H54 (cell line): Measurements from ENCODE around the gene EPHB6.

Experiments used
- DNase-seq: peaks from one replicate; pipeline ENCODE4 v3.0.0; 2011; ENCODE audit warnings: low spot score, mixed read lengths; ENCODE audit not compliant: insufficient read length
- FAIRE-seq: peaks from 3 replicates; lab custom pipeline; 2011; peaks lifted over from hg19 to GRCh38; lab: Jason Lieb, UNC
- POLR2A ChIP-seq: IDR thresholded peaks from 2 replicates; pipeline ENCODE4 v1.6.1; 2011; ENCODE audit warnings: low read depth, mild to moderate bottlenecking, low read length

The EPHB6 gene

DNA sequence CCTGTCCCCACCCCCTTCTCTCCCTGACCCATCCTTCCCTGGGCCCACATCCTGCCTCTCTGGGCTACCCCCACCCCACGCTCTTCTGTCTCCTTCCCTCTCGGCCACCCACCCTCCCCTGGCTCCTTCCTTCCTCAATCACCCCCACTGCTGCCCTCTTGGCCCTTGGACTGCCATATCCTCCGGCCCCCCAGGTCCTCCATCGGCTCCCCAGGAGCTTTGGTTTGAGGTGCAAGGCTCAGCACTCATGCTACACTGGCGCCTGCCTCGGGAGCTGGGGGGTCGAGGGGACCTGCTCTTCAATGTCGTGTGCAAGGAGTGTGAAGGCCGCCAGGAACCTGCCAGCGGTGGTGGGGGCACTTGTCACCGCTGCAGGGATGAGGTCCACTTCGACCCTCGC is 10.9 kb downstream of the EPHB6 start:
- FAIRE-seq = no peak
- DNase-seq = no peak
- TF ChIP-seq POLR2A = no peak

DNA sequence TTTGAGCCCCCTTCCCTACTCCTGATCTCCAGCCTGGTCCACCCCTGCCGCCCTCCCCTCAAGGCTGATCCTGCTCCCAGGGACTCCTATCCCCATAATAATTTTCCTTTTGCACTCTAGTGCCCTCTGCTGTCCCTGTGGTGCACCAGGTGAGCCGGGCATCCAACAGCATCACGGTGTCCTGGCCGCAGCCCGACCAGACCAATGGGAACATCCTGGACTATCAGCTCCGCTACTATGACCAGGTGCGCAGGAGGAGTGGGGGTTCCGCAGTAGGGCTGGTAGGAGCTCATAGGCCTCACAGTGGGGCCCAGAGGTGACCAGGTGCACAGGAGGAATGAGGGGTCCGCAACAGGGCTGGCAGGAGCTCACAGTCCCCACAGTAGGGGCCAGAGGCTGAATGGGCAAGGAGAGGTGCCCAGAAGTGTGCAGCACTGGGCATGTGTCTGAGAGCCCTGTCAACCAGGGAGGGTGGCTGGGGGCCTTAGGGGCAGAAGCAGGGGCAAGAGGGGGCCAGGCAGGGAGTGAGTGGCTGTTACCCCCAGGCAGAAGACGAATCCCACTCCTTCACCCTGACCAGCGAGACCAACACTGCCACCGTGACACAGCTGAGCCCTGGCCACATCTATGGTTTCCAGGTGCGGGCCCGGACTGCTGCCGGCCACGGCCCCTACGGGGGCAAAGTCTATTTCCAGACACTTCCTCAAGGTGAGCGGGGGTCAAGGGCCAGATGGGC is 11.7 kb downstream of the EPHB6 start:
- DNase-seq (peak; percentile 24), FAIRE-seq (no peak)
- TF ChIP-seq POLR2A = no peak

DNA sequence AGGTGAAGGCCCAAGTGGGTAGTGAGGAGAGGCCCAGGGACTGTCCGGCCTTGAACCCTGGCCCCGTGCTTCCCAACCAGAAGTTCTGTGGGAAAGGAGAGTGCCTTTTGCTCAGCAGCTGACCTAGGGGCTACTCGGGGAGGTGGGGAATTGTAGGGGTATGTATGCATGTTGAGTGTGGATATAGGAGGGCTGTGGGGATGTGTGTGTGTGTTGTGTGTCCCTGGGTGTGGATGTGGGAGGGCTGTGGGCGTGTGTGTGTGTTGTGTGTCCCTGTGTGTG is 12.2 kb downstream of the EPHB6 start:
- no peak for DNase-seq
- no peak for TF ChIP-seq POLR2A
- no peak for FAIRE-seq

DNA sequence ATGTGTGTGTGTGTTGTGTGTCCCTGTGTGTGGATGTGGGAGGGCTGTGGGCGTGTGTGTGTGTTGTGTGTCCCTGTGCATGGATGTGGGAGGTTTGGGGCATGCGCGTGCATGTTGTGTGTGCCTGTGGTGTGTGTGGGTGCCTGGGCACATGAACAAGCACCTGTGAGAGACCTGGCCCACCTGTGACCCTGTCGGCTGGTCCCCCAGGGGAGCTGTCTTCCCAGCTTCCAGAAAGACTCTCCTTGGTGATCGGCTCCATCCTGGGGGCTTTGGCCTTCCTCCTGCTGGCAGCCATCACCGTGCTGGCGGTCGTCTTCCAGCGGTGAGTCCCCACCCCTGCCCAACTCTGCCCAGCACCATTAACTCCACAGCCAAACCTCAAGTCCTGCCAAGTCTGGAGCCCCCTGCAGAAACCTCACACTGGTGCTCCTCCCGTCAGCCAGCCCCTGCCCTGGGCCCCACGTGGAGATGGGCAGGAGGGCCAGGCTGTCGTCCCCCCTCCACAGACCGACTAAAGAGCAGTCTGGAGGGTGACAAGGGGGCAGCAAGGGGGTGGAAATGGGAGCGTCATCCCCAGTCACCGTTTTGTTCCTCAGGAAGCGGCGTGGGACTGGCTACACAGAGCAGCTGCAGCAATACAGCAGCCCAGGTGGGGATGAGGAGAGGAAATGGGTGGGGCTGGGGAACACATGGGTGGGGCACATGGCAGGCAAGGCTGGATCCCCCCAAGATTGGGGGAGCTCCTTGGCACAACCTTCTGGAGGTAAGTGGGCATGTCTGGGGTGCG is 12.7 kb downstream of the EPHB6 start:
- no peak for TF ChIP-seq POLR2A
- DNase-seq (no peak), FAIRE-seq (no peak)

DNA sequence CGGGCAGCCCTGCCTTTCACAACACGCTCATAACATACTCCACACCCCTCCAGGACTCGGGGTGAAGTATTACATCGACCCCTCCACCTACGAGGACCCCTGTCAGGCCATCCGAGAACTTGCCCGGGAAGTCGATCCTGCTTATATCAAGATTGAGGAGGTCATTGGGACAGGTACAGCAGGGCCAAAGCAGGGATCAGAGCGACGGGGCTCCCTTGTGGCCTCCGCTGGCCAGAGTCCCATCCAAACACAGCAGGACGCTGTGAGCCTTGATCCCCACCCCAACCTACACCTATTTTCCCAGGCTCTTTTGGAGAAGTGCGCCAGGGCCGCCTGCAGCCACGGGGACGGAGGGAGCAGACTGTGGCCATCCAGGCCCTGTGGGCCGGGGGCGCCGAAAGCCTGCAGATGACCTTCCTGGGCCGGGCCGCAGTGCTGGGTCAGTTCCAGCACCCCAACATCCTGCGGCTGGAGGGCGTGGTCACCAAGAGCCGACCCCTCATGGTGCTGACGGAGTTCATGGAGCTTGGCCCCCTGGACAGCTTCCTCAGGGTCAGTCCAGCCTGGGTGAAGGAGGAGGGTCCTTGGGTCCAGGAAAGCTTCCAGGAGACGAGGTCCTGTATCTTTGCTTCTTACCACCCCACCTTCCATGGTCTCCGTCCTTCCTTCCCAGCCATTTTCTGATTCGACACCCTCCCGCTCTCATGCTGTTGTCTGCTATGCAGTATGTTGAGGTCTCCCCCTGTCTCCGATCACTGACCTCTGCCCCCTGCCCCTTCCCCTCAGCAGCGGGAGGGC is 13.5 kb downstream of the EPHB6 start:
- FAIRE-seq (no peak), DNase-seq (no peak)
- no peak for TF ChIP-seq POLR2A

DNA sequence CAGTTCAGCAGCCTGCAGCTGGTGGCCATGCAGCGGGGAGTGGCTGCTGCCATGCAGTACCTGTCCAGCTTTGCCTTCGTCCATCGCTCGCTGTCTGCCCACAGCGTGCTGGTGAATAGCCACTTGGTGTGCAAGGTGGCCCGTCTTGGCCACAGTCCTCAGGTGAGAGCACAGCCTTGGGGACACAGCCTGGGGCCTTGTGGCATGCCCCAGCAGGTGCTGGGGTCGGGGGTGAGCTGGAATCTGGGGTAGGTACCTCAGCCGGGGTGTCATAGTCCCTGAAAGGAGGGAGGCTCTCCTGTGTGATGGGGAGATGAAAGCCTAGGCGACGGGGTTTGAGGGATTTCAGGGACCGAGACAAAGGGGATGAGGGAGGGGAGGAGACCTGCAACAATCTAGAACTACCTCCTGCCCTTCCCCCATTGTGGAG is 14.1 kb downstream of the EPHB6 start:
- FAIRE-seq = no peak
- no peak for TF ChIP-seq POLR2A

DNA sequence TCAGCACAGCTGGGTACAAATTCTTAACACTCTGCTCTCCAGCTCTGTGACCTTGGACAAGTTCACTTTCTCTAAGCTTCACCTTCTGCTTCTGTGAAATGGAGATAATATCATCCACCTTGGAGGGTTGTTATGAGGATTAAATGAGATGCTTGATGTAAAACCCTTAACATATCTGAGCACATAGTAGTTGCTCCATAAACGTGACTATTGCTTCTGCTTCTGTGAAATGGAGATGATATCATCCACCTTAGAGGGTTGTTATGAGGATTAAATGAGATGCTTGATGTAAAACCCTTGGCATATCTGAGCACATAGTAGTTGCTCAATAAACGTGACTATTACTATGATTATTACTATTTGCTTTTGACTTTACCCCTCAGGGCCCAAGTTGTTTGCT is 14.6 kb downstream of the EPHB6 start:
- FAIRE-seq (no peak), DNase-seq (no peak)
- no peak for TF ChIP-seq POLR2A

More for the DNA sequence above, 14.1 kb downstream of the EPHB6 start:
- no peak for DNase-seq

DNA sequence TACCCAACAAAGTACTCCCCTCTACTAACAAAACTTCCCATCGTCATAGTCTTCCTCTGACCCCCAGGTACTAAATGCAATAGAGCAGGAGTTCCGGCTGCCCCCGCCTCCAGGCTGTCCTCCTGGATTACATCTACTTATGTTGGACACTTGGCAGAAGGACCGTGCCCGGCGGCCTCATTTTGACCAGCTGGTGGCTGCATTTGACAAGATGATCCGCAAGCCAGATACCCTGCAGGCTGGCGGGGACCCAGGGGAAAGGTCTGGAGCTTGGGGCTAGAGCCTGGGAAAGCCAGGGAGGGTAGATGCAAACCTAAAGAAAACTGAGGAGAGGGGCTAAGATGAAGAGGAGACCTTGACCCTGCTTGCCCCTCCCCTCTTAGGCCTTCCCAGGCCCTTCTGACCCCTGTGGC is 15.3 kb downstream of the EPHB6 start:
- FAIRE-seq (no peak), DNase-seq (no peak)
- no peak for TF ChIP-seq POLR2A

DNA sequence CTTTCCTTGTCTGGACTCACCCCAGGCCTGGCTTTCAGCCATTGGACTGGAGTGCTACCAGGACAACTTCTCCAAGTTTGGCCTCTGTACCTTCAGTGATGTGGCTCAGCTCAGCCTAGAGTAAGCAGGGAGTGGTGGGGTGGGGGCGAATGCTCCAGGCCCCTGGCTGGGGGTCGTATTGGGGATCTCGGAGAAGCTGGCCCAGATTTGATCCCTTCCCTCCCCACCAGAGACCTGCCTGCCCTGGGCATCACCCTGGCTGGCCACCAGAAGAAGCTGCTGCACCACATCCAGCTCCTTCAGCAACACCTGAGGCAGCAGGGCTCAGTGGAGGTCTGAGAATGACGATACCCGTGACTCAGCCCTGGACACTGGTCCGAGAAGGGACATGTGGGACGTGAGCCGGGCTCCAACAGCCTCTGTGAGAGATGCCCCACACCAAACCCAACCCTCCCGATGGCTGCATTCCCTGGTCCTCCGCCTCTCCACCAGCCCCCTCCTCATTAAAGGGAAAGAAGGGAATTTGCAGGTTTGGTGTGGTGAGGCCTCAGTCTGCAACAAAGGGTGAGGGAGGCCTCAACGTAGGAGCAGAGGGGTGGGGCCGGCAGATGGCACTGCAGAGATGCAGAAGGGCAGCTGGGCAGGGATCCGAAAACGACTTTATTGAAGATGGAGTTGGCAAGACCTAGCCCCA is 15.8 kb downstream of the EPHB6 start:
- no peak for TF ChIP-seq POLR2A
- DNase-seq = no peak
- no peak for FAIRE-seq

DNA sequence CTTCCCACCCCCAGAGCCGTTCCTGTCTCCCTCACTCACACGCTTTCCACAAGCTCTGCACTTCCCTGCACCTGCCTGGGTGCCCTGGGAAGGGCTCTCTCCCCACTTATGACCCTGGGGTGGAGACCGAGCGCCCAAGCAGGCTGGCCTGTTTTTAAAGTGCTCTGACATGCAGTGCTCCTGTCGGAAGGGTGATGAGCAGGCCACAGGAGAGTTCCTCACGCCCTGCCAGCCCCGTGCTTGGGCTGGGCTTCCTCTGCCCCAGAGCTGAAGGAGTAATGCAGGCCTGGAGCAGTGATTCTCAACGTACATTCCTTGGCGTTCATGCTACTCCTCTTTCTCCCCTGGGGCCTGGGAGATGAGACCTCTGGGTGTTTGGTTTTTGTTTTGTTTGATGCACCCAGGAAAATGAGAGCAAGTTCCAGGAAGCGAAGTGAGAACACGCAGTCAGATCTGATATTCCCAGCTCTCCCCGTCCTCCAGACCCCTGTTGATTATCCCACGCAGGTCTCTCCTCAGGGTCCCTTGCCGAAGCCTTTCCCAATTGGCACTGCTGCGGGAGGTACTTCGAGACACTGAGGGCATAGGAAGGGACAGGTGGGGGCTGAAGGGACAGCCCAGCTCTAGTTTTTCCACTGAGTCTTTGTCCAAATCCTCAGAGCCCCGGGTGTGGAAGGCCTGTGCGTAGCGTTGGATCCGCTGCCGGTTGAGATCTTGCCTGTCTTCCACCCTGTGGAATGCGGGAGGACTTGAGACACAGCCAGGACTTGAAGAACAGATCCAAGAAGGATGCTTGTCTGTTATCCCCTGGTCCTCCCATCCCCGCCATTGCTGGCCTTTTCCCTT is 16.6 kb downstream of the EPHB6 start:
- FAIRE-seq (no peak), DNase-seq (no peak)
- no peak for TF ChIP-seq POLR2A

DNA sequence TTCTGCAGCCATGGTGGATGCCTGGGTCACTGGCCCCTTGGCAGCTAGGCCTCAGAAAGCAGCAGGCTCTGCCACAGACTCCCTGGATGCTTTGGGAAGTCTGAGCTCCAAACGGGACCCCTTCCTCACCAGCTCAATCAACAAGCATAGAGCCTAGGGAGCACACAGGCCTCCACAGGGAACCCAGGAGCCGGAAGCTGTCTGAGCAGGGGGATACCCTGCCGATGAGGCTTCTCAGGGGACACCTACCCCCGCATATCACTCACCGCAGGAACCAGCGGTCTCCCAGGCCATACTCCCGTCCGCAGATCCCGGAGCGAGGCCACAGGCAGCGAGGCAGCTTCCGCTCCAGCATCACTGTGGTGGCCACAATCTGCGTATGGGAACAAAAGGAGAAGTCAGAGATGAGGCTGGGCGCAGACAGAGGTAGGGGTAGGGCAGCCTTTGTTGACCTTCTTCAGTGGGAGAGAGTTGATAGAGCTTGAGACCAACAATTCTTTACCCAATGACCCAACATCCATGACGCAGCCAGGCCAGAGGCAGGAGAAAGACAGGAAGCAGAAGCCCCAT is 17.3 kb downstream of the EPHB6 start:
- TF ChIP-seq POLR2A = no peak
- DNase-seq (no peak), FAIRE-seq (no peak)

DNA sequence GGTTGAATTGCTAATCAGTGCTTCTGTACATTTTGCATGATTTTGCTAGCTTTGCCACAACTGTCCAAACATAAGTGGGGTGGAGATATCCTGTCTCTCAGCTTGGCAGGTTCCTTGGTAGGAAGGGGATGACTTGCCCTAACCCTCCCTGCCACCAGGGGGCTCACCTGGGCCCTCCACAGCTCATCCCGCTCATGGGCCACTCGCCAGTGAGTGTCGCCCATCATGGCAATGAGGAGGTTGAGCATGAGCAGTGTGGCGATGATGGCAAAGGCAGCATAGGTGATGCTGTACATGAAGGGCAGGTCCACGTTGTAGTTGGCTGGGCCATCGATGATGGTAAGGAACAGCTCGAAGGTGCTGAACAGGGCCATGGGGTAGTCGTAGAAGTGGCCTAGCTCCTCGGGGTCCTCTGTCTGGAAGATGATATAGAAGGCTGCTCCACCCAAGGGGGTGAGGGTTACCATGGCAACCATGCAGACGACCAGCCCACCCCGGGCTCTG is 18.5 kb downstream of the EPHB6 start:
- no peak for TF ChIP-seq POLR2A

More for the DNA sequence above, 18.5 kb downstream of the EPHB6 start:
- DNase-seq (peak; percentile 19), FAIRE-seq (no peak)
